ENCODE measurements around the gene APP. TPM values are rescaled to one million over a fixed set of nuclear protein-coding genes. Genes with fewer than 3 reads are reported as not detected.

Gene APP
- total RNA-seq, 3 donors from 2014 or later (not counting 1 experiment from before 2014, with no cell fraction given): 5.1 to 10.6 (median 7.8) TPM

DNA sequence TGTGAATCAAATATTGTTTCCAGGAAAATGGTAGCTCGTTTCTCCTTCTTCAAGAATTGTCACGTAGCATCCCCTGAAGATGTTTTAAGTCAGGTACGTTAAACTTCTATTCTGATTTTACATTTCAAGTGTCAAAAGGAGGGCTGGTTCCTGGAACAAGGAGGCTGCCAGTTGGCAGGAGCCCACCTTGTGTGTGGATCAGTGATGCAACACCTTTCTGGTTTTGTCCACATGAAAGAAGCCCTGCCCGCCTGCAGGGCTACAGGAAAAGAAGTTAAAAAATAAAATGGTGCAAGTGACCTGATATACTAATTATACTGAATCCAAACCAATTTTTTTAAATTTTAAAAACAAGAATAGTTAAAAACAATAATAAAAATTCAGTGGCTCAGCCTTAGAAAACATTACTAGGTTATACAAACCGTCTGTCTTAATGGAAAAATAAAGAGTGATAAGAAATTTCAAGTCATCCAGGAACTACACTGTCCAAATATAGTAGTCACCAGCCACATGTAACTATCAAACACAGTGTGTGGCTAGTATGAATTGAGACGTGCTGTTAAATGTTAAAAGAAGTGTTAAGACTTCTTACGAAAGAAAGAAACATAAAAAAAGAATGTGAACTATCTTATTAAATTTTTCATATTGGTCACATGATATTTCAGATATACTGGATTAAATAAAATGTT lies 123.1 kb downstream of the APP start:
- Histone ChIP-seq H3K27ac (ENCODE audit: low read length) (no peak overlapping the region), H3K27me3 (ENCODE audit: control insufficient read depth, insufficient read depth, low read length) (no peaks in the 10 kb centered on the region), H3K36me3 (ENCODE audit: control insufficient read depth, insufficient read depth, low read length) (no peaks in the 10 kb centered on the region), H3K4me3 (ENCODE audit: low read length) (no peak overlapping the region), H3K9me3 (ENCODE audit: control insufficient read depth, insufficient read depth, low read length) (no peaks in the 10 kb centered on the region), H3K4me1 (ENCODE audit: control insufficient read depth, insufficient read depth, low read length) (no peaks in the 10 kb centered on the region)
- intact Hi-C loops (cut with micrococcal nuclease): no loop called here
- Mint-ChIP-seq H3K36me3 (no peaks in the 10 kb centered on the region), H3K9me3 (peaks cover 0 to 2% of the 10 kb centered on the region in 2 donors), H3K27me3 (ENCODE audit: low read depth in 2 of 2) (no peaks in the 10 kb centered on the region), H3K27ac (no peak overlapping the region), H3K4me3 (no peak overlapping the region), H3K4me1 (no peaks in the 10 kb centered on the region)
- 81% methylated on average over 4 of the region's 7 CpGs for WGBS (ENCODE audit: insufficient coverage)
- DNase-seq: no peak
- no peak for ATAC-seq
- TF ChIP-seq, protein P1, sequence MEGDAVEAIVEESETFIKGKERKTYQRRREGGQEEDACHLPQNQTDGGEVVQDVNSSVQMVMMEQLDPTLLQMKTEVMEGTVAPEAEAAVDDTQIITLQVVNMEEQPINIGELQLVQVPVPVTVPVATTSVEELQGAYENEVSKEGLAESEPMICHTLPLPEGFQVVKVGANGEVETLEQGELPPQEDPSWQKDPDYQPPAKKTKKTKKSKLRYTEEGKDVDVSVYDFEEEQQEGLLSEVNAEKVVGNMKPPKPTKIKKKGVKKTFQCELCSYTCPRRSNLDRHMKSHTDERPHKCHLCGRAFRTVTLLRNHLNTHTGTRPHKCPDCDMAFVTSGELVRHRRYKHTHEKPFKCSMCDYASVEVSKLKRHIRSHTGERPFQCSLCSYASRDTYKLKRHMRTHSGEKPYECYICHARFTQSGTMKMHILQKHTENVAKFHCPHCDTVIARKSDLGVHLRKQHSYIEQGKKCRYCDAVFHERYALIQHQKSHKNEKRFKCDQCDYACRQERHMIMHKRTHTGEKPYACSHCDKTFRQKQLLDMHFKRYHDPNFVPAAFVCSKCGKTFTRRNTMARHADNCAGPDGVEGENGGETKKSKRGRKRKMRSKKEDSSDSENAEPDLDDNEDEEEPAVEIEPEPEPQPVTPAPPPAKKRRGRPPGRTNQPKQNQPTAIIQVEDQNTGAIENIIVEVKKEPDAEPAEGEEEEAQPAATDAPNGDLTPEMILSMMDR (IDR thresholded peaks at IDR 0.05): no peak

DNA sequence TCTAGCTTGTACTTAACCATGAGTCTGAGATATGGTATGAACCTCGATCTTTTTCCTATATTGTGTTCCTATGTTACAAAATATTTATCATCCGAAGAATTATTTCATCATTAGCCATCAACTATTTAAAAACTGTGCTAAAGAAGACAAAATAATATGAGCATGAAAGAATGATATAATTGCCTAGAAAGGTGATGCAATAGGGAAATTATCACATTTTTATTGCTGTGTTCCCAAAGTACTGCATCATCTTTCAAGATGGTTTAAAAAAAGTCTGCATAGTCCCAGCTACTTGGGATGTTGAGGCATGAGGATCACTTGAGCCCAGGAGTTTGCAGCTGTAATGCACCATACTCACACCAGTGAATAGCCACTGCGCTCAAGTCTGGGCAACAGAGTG lies 126.7 kb downstream of the APP start:
- H3K4me1 Mint-ChIP-seq: no peaks in the 10 kb centered on the region
- no peaks in the 10 kb centered on the region for H3K9me3 ChIP-seq (ENCODE audit: control insufficient read depth, insufficient read depth, low read length)
- intact Hi-C loops (cut with micrococcal nuclease): no loop called here
- ATAC-seq (no peak), DNase-seq (no peak)
- no peaks in the 10 kb centered on the region for H3K27me3 ChIP-seq (ENCODE audit: control insufficient read depth, insufficient read depth, low read length)
- no peak overlapping the region for H3K4me3 Mint-ChIP-seq
- no peaks in the 10 kb centered on the region for H3K27me3 Mint-ChIP-seq (ENCODE audit: low read depth in 2 of 2)
- TF ChIP-seq, protein P1 (IDR thresholded peaks at IDR 0.05): no peak
- 100% methylated on average over 1 of the region's 3 CpGs for WGBS (ENCODE audit: insufficient coverage)
- no peak overlapping the region for H3K4me3 ChIP-seq (ENCODE audit: low read length)
- no peaks in the 10 kb centered on the region for H3K36me3 ChIP-seq (ENCODE audit: control insufficient read depth, insufficient read depth, low read length)
- no peak overlapping the region for H3K27ac ChIP-seq (ENCODE audit: low read length)
- no peaks in the 10 kb centered on the region for H3K4me1 ChIP-seq (ENCODE audit: control insufficient read depth, insufficient read depth, low read length)
- H3K27ac Mint-ChIP-seq: no peak overlapping the region
- H3K36me3 Mint-ChIP-seq: no peaks in the 10 kb centered on the region
- H3K9me3 Mint-ChIP-seq: no peaks in the 10 kb centered on the region

DNA sequence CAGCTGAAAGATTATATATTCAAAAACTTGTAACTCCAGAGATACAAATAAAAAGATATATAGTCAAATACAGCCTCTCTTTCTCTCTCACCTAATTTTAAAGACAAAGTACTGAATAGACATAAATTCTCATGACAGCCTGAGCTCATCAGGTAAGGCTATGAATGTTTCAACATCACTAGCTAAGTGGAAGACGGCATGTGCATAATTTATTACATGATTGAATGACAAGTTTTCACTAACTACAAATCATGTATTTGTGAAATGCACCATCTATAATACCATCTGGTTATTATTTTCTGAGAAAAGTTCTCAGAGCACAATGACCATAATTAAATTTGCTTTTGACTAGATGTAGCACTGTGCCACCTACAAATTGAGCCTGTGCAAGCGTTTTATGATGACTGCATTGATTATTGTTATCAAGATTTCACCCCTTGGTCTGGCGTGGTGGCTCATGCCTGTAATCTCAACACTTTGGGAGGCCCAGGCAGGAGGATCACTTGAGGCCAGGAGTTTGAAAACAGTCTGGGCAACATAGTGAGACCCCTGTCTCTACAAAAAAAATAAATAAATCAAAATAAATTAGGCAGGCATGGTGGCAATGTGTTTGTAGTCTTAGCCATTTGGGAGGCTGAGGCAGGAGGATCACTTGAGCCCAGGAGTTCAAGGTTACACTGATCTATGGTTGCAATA lies 128.2 kb downstream of the APP start:
- WGBS (ENCODE audit: insufficient coverage): 94% methylated on average over 2 of the region's 3 CpGs
- no peaks in the 10 kb centered on the region for H3K4me1 Mint-ChIP-seq
- no peak overlapping the region for H3K27ac Mint-ChIP-seq
- DNase-seq: no peak
- Histone ChIP-seq H3K36me3 (ENCODE audit: control insufficient read depth, insufficient read depth, low read length) (no peaks in the 10 kb centered on the region), H3K4me3 (ENCODE audit: low read length) (no peak overlapping the region), H3K4me1 (ENCODE audit: control insufficient read depth, insufficient read depth, low read length) (no peaks in the 10 kb centered on the region), H3K9me3 (ENCODE audit: control insufficient read depth, insufficient read depth, low read length) (no peaks in the 10 kb centered on the region), H3K27ac (ENCODE audit: low read length) (no peak overlapping the region), H3K27me3 (ENCODE audit: control insufficient read depth, insufficient read depth, low read length) (no peaks in the 10 kb centered on the region)
- no peak overlapping the region for H3K4me3 Mint-ChIP-seq
- no peaks in the 10 kb centered on the region for H3K9me3 Mint-ChIP-seq
- TF ChIP-seq, protein P1 (IDR thresholded peaks at IDR 0.05): no peak
- no peaks in the 10 kb centered on the region for H3K36me3 Mint-ChIP-seq
- intact Hi-C loops (cut with micrococcal nuclease): no loop called here
- H3K27me3 Mint-ChIP-seq (ENCODE audit: low read depth in 2 of 2): no peaks in the 10 kb centered on the region
- no peak for ATAC-seq
